Muscle layer of colon (tissue), 2 donors: Measurements from ENCODE around the gene SYCE3.
A peak's percentile ranks its signal among the peaks of the same experiment; 100 is the strongest.

Experiments
- H3K27ac ChIP-seq: one replicate; pipeline ENCODE4 v1.7.0; 2013; ENCODE audit warnings: low read depth, mild to moderate bottlenecking, low read length, moderate library complexity
- H3K27me3 ChIP-seq, 2 donors: one replicate each; pipeline ENCODE4 v1.7.0; 2013; ENCODE audit warnings: low read length in 2 of 2, mild to moderate bottlenecking in 2 of 2; ENCODE audit not compliant: insufficient read depth in 2 of 2, control insufficient read depth in 1 of 2
- H3K36me3 ChIP-seq: one replicate; pipeline ENCODE4 v1.7.0; 2013; ENCODE audit warnings: mild to moderate bottlenecking, low read length; ENCODE audit not compliant: insufficient read depth
- H3K4me1 ChIP-seq: one replicate; pipeline ENCODE4 v1.7.0; 2013; ENCODE audit warnings: mild to moderate bottlenecking, low read length; ENCODE audit not compliant: insufficient read depth
- H3K4me3 ChIP-seq, 2 donors: one replicate each; pipeline ENCODE4 v1.7.0; 2013; ENCODE audit warnings: low read length in 2 of 2, low read depth in 1 of 2, mild to moderate bottlenecking in 1 of 2, moderate library complexity in 1 of 2
- H3K9ac ChIP-seq: one replicate; pipeline ENCODE4 v1.7.0; 2013; ENCODE audit warnings: low read length
- H3K9me3 ChIP-seq: one replicate; pipeline ENCODE4 v1.7.0; 2013; ENCODE audit warnings: mild to moderate bottlenecking, low read length
- donor health status: abdominal sarcoma.
- donor health status: Adenocarcinoma of cecum.

Gene SYCE3

DNA sequence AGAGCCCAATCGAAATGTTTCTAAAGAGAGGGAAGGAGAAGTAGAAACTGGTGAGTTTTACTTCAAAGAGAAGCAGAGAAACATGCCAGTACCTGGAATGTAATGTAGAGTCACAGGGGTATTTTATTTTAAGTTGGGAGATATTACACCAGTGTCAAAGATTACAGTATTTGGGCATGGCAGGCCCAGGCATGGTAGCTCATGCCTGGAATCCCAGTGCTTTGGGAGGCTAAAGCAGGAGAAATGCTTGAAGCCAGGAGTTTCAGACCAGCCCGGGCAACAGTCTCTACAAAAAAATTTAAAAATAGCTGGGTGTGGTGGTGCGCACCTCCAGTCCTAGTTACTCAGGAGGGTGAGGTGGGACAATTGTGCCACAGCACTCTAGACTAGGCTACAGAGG is 2.7 kb downstream of the SYCE3 start:
- Histone ChIP-seq H3K4me3 (no peak overlapping the region), H3K27me3 (no peaks in the 10 kb centered on the region), H3K9ac (no peak overlapping the region), H3K4me1 (peaks cover 9% of the 10 kb centered on the region), H3K36me3 (no peaks in the 10 kb centered on the region), H3K9me3 (no peaks in the 10 kb centered on the region), H3K27ac (no peak overlapping the region)

DNA sequence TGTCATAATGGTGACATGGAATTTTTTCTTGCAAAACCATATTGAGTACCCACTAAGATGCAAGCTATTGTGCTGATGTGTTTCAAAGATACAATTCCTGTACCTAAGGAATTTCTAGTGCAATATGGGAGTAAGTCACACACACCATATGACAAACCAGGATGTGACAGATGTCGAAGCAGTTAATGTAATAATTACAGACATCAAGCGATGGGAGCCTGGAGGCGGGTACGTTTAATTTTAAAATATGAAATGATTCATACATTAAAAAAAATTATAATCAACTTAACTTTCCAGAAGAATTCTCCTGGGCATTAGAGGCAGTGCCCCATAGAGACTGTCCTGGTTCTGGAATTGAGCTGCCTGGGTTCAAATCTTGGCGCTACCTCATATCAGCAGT is 6.0 kb downstream of the SYCE3 start:
- H3K27me3 ChIP-seq = peaks cover 0 to 3% of the 10 kb centered on the region in 2 donors
- H3K9me3 ChIP-seq = no peaks in the 10 kb centered on the region
- no peak overlapping the region for H3K4me3 ChIP-seq
- no peaks in the 10 kb centered on the region for H3K4me1 ChIP-seq
- no peak overlapping the region for H3K27ac ChIP-seq
- no peaks in the 10 kb centered on the region for H3K36me3 ChIP-seq
- no peak overlapping the region for H3K9ac ChIP-seq

DNA sequence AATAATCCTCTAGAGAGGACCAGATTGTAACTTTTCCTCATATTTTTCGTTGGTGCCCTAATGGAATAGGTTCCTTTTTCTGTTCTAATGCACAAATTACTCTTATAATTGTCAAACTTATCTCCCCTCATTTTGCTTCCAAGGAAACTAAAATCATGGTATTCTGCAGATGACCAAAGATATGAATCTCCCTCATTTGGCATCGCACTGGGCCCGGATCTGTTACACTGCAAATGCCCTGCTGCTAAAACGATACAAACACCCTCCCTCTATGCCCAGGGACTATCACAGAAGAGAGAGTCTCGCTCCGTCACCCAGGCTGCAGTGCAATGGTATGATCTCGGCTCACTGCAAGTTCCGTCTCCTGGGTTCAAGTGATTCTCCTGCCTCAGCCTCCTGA is 9.4 kb downstream of the SYCE3 start:
- Histone ChIP-seq H3K36me3 (no peaks in the 10 kb centered on the region), H3K4me1 (no peaks in the 10 kb centered on the region), H3K27ac (no peak overlapping the region), H3K9me3 (no peaks in the 10 kb centered on the region), H3K27me3 (peaks cover 0 to 25% of the 10 kb centered on the region in 2 donors), H3K4me3 (no peak overlapping the region), H3K9ac (no peak overlapping the region)

DNA sequence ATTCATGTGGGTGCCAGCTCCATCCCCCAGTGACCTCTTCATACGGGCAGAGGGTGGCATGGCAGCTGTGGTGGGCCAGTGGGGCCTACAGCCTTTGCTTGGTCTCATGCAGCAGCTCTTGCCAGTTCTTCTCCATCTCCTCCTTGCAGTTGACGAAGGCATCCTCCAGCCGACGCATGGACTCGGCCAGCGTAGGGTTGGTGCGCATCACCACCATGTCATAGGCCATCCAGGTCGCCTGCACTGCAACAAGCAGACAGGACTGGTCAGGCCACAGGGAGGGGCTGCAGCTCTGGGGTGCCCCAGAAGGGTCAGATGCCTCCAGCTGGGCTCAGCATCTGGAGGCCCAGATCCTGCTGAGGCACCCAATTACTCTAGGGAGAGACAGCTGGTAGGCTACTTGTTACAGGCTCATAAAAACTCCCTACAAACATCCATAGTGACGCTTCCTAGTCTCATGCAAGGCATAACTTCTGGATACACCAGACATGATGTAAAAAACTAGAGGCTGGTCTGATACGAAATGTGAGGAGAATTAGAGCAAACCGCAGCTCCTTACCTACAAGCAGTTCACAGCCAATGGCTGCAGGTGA is 11.5 kb downstream of the SYCE3 start:
- Histone ChIP-seq H3K4me3 (no peak overlapping the region), H3K27me3 (peaks cover 0 to 44% of the 10 kb centered on the region in 2 donors), H3K36me3 (no peaks in the 10 kb centered on the region), H3K9ac (no peak overlapping the region), H3K9me3 (no peaks in the 10 kb centered on the region), H3K27ac (no peak overlapping the region), H3K4me1 (no peaks in the 10 kb centered on the region)

DNA sequence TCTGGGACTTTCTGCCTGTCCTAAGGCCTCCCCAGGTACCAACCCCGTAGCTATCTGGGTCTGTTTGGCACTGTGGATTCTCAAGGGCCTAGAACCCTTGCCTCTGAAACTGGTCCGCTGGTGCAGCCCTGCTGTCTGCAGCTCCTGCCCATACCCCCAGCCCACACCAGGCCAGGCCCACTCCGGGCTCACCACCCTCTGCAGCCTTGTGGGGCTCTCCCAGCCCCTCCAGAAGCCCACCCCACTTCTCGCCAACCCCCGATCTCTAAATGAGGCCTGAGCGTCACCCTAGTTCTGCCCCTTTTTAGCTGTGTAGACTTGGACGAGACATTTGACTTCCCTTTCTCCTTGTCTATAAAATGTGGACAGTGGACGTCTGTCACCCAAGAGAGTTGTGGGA is 12.3 kb downstream of the SYCE3 start:
- Histone ChIP-seq H3K4me3 (no peak overlapping the region), H3K9me3 (no peaks in the 10 kb centered on the region), H3K27me3 (peaks cover 4 to 53% of the 10 kb centered on the region in 2 donors), H3K4me1 (no peaks in the 10 kb centered on the region), H3K9ac (no peak overlapping the region), H3K27ac (no peak overlapping the region), H3K36me3 (no peaks in the 10 kb centered on the region)

DNA sequence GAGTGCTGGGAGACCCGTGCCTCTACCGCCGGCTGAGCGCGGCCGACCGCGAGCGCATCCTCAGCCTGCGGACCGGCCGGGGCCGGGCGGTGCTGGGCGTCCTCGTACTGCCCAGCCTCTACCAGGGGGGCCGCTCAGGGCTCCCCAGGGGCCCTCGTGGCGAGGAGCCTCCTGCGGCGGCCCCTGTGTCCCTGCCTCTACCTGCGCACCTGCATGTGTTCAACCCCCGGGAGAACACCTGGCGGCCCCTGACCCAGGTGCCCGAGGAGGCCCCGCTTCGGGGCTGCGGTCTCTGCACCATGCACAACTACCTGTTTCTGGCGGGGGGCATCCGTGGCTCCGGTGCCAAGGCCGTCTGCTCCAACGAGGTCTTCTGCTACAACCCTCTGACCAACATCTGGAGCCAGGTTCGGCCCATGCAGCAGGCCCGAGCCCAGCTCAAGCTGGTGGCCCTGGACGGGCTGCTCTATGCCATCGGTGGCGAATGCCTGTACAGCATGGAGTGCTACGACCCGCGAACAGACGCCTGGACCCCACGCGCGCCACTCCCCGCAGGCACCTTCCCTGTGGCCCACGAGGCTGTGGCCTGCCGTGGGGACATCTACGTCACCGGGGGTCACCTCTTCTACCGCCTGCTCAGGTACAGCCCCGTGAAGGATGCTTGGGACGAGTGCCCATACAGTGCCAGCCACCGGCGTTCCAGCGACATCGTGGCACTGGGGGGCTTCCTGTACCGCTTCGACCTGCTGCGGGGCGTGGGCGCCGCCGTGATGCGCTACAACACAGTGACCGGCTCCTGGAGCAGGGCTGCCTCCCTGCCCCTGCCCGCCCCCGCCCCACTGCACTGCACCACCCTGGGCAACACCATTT is 13.6 kb downstream of the SYCE3 start:
- Histone ChIP-seq H3K36me3 (no peaks in the 10 kb centered on the region), H3K4me3 (peak overlapping the region in 1 of 2 donors; percentile 27), H3K9ac (no peak overlapping the region), H3K9me3 (no peaks in the 10 kb centered on the region), H3K27me3 (peaks cover 16 to 63% of the 10 kb centered on the region in 2 donors), H3K4me1 (peaks cover 5% of the 10 kb centered on the region), H3K27ac (no peak overlapping the region)

DNA sequence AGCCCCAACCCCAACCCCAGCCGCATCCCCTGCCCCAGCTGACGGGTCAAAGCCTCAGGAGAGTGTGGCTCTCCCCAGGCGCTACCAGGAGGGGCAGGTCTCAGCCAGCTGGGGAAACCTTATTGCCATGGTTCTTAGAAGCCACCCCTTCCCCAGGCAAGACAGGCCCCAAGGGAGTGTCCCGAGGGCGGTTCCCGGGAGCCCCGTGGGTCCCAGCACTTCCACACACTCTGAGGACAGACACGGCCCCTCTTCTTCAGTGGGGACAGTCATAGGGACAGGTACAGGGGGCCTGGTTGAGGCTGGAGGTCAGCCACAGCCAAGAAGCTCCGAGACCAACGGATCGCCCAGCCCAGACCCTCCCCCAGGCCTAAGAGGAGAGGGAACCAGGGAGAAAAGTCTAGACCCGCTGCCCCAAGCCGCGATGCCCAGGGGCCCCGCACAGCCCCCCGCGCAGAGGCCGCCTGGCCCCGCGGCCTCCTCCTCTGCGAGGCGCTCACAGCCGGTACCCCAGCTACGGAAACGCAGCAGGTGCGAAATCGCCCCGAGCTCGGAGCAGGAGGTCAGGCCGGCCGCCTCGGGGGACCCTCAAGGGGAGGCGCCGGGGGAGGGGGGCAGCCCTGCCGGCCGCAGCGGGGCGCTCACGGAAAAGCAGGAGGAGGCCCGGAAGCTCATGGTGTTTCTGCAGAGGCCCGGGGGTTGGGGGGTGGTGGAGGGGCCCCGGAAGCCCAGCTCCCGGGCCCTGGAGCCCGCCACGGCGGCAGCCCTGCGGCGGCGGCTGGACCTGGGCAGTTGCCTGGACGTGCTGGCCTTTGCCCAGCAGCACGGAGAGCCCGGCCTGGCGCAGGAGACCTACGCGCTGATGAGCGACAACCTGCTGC is 14.4 kb downstream of the SYCE3 start:
- Histone ChIP-seq H3K27me3 (peaks cover 17 to 72% of the 10 kb centered on the region in 2 donors), H3K9ac (no peak overlapping the region), H3K4me3 (peak overlapping the region in 1 of 2 donors; percentile 27), H3K9me3 (no peaks in the 10 kb centered on the region), H3K4me1 (peaks cover 6% of the 10 kb centered on the region), H3K27ac (no peak overlapping the region), H3K36me3 (no peaks in the 10 kb centered on the region)

DNA sequence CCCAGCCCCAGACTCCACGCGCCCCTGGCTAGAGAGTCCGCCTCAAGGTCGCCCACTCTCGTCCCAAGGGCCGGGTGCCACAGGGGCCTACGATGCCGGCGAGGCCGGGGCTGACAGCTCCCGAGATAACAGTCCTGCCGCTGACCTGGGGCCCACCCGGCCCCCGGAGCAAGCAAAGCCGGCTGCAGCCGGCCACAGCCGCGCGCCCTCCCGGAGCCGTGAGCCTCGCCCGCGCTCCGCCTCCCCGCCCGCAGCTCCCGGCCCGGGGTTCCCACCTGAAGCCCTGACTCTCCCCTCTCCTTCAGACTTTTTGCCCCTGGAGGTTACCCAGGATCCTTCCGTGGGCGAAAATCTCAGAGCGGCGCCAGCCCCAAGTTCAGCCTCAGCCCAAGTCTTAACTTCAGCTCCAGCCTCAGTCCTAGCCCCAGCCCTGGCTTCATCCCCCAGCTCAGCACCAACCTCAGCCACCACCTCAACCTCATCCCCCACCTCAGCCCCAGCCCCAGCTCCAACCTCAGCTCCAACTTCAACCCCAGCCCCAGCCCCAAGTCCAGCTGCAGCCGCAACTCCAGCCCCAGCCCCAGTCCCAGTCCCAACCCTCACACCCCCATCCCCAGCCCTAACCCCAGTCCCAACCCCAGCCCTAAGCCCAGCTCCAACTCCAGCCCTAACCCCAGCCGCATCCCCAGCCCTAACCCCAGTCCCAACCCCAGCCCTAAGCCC is 15.3 kb downstream of the SYCE3 start:
- H3K27ac ChIP-seq = no peak overlapping the region
- H3K36me3 ChIP-seq = no peaks in the 10 kb centered on the region
- H3K27me3 ChIP-seq = peaks cover 17 to 72% of the 10 kb centered on the region in 2 donors
- H3K9ac ChIP-seq = no peak overlapping the region
- H3K4me1 ChIP-seq = peaks cover 6% of the 10 kb centered on the region
- H3K4me3 ChIP-seq = no peak overlapping the region
- no peaks in the 10 kb centered on the region for H3K9me3 ChIP-seq

DNA sequence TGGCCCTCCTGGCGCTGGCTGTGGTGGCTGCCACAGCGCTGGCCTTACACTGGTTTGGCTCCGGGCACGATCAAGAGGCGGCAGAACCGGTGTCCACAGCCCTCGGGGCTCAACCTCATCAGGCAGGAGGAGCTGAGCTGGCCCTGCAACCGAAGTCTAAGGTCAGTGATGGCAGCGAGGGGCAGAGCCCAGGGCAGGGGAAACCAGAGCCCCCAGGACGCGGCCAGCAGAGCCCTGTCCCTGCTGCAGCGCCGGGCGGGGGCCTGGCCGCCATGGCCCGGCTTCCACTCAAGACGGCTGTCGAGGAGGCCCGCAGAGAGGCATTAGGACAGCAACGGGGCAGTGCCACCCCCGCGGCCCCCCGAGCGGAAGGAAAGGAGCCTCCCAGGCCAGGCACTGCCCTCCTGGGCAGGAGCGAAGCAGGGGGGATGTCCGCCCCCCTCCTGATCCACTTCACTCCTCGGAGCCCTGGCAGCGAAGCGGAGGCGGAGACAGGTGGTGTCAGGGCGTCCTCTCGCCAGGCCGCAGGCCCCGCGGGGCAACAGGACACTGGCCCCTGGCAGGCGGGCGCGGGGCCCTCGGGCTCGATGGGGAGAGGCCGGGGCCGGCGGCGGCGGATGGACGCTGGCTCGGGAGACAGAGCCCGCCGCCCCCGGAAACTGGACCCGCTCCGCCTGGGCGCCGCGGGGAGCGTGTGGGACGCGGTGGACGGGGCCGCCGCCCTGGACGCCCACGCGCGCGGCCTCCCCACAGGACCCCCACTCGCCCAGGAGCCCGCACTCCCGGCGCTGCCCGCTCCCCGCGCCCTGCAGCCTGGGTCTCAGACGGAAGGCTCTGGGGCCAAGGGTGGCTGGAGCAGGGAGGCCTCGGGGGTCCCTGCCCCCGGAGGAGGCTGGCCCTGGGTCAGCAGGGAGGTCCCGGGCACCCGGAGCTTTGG is 16.1 kb downstream of the SYCE3 start:
- Histone ChIP-seq H3K9ac (no peak overlapping the region), H3K9me3 (no peaks in the 10 kb centered on the region), H3K4me1 (peaks cover 6% of the 10 kb centered on the region), H3K36me3 (no peaks in the 10 kb centered on the region), H3K27ac (no peak overlapping the region), H3K4me3 (no peak overlapping the region), H3K27me3 (peaks cover 17 to 68% of the 10 kb centered on the region in 2 donors)
